Right forelimb (tissue), 1 donor: ENCODE data around the gene ZNF528.

Experiments used
- DNase-seq: peaks from one replicate; pipeline ENCODE4 v3.0.0-alpha.2; 2018

ZNF528 gene

DNA sequence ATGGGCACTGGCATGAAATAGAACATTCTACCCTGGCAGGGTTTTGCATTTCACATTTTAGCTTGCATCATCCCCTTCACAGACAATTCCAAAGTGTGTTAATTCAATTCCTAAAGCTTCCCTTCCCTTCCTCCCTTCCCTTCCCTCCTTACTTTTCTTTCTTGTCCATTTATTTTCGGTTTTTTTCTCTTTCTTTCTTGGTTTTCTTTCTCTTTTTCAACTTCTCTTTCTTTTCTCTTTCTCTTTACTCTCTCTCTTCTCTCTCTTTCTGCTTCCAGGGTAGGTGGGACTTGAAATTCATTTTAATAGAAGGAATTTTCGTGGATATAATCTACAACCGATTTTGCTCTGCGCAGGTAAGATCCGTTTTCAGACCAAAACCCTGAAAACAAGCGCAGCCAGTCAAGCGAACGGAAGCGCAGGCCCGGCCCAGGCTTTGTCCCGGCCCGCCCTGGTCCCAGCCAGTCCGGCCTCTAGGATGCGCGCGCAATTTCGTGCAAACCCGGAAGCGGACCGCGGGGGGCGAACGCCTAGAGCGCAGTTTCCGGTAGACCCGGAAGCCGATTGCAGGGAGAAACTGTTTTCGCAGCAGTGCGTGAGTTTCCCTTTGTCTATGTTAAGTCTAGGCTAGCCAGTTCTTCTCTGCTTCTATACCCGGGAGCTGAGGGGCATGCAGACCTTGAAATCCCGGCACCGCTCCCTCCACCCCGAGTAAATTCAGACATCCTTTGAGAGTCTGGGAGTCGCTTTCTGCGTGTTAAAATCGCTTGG lies at the start of gene ZNF528:
Gene ZNF528 (plus strand): TSS at position 540 of the 771 bp plus-strand sequence. CDS start 4,165 bp downstream, outside the sequence.
- peak; percentile 98 for DNase-seq

DNA sequence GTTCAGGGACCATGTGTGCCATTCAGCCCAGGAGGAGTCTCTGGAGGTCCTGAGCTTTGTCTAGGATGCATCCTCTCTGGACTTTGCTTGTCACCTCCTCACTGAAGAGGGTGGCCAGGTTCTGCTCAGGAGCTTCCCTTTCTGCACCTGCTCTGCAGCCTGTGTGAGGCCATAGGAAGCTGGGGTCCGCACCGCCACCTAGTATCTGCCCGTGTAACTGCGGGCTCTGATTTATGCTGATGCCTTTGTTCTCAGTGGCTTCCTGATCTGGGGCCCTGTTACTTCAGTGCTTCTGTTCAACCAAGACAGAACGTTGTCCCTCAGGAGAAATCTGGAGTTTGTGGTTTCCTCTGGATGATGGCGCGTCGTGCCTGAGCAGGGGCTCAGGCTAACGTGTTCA lies 46.1 kb upstream of the ZNF528 start:
- DNase-seq, result no peak

DNA sequence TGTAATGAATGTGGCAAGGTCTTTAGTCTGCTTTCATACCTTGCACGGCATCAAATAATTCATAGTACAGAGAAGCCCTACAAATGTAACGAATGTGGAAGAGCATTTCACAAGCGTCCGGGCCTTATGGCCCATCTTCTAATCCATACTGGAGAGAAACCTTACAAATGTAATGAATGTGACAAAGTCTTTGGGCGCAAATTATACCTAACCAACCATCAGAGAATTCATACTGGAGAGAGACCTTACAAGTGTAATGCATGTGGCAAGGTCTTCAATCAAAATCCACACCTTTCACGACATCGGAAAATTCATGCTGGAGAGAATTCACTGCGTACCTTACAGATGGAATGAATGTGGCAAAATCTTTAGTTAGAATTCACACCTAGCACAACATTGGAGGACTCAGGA lies 31.2 kb upstream of the ZNF528 start:
- DNase-seq, result no peak

DNA sequence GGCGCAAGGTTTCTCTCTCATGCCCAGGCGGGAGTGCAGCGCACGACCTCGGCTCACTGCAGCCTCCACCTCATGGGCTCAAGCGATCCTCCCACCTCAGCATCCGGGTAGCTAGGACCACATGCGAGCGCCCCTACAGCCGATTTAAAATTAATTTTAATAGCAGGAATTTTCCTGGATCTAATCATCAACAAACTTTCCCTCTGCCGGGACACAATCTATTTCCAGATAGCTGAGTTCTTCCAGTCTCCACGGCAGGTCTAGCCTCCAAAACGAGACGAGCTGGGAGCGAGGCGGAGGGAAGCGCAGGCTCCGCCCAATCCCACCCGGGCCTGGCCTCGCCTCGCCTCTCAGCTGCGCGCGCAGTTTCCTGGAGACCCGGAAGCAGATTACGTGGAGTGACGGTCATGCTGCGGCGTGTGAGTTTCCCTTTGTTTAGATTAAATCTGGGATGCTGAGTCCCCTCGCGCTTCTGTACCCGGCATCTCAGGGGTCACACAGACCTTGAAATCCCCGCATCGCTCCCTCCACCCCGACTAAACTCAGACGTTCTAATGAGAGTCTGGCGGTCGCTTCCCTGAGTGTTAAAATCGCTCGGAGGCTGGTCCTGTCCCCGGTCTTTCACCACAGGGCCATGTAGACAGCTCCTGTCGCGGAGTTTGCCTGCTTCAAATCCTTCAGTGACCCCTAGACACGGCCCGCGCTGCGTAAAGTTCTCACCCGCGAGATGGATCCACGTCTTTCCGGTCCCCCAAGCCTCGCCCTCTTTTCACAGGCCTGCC lies 27.9 kb upstream of the ZNF528 start, which contains the start of gene ZNF880:
Gene ZNF880 (plus strand): TSS at position 365 of the 782 bp plus-strand sequence. CDS start 43 bp downstream, at position 408.
- DNase-seq, result peak; percentile 97

DNA sequence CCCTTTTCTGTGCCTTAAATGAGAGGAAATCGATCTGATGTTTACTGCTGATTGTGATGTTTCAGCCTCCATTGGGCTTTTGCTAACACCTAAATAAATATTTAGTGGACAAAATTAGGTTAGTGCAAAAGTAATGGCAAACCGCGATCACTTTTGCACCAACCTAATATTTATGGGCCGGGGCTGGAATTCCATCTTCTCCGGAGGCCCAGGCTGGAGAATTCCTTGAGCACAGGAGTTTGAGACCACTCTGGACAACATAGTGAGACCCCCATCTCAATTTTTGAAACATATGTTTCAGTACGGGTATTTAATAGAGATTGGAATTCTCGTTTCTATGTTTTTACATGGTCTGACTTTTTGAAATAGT lies 27.3 kb upstream of the ZNF528 start:
- DNase-seq, result no peak

DNA sequence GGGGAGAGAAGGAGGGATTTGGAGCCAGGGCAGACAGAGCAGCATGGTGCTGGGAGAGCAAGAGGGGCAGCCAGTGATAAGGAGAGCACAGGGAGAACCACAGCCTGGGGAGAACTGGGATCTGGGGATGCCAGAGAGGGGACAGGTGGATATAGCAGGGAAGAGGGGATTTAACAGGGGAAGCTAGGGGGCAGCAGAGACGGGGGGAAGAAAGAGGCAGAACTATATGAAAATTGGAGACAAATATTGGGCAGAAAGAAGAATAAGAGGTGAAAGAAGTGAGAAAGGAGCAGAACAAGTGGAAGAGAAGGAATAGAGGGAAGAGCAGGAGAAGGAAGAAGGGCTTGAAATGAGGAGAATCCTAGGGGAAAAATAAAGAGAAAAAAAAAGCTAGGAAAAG lies 6.5 kb upstream of the ZNF528 start:
- DNase-seq, result no peak

DNA sequence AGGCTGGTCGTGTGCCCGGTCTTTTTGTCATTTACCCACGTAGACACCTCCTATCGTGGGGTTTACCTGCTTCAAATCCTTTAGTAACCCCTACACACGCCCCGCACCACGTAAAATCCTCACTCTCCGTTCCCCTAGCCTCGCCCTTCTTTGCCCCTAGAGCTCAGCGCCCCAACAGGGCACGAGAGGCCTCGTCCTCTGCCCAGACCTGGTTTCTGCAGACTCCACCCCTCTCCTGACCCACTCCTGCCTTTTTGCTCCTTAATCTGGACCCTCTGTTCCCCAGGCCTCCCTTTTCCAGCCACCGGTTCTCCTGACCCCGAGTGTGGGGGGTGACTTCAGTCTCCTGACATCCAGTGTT lies 412 bp downstream of the ZNF528 start:
- no peak for DNase-seq

DNA sequence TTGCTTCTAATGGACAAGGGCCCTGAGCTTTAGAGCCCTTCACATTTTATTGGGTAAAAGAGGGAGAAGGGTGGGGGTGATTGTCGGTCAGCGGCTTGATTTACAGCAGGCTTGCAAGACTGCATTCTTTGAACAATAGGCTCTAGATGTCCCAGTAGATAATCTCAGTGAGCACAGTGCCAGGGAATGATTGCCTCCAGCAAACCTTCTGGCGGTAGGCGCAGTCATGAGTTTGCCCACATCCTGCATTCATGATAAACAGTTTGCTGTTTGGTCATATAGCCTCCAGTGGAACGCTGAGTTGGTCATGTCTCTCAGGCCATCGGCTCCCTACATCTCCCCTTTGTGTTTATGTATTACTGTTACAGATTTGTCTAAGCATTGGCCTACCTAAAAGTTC lies 12.6 kb downstream of the ZNF528 start:
- no peak for DNase-seq

DNA sequence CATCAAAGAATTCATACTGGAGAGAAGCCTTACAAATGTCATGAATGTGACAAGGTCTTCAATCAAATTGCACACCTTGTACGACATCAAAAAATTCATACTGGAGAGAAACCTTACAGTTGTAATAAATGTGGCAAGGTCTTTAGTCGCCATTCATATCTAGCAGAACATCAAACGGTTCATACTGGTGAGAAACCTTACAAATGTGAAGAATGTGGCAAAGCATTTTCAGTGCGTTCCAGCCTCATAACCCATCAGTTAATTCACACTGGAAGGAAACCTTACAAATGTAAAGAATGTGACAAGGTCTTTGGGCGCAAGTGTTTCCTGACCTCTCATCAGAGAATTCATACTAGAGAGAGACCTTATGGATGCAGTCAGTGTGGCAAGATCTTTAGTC lies 18.1 kb downstream of the ZNF528 start:
- no peak for DNase-seq

DNA sequence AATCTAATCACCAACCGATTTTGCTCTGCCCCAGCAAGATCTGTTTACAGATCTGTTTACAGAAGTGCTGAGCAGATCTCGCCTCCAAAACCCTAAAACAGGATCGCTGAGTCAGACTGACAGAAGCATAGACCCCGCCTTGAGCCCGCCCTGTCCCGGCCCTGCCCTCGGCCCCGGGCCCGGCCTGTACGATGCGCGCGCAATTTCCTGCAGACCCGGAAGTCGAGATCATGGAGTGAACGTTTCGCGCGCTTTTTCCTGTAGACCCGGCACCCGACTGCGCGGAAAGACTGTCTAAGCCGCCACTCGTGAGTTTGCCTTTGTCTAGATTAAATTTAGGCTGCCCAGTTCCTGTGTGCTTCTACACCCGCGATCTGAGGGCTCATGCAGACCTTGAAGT lies 31.3 kb downstream of the ZNF528 start, which contains the start of gene ZNF534:
Gene ZNF534 (plus strand): TSS at position 212 of the 400 bp plus-strand sequence. CDS start 2,327 bp downstream, outside the sequence.
- DNase-seq, result no peak

DNA sequence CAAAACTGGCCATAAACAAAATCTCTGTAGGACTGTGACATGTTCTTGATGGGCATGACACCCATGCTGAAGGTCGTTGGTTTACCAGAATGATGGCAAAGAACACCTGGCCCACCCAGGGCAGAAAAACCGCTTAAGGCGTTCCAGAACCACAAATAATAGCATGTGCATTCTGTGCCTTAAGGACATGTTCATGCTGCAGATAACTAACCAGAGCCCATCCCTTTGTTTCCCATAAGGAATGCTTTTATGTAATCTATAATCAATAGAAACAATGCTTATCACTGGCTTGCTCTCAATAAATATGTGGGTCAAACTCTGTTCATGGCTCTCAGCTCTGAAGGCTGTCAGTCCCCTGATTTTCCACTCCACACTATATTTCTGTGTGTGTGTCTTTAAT lies 44.5 kb downstream of the ZNF528 start:
- DNase-seq, result no peak

DNA sequence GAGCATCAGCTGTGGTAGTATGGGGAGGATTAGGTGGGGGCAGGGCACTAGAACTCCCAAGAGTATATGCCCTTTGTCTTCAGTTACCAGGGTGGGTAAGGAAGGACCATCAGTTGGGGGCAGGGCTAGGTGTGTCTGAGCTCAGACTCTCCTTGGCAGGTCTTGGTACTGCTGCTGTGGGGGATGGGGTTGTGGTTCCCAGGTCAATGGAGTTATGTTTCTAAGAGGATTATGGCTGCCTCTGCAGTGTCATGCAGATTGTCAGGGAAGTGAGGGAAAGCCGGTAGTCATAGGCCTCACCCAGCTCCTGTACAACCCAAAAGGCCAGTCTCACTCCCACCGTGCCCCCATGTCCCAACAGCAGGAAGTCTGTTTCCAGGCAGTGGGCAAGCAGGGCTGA lies 46.9 kb downstream of the ZNF528 start:
- DNase-seq, result no peak

DNA sequence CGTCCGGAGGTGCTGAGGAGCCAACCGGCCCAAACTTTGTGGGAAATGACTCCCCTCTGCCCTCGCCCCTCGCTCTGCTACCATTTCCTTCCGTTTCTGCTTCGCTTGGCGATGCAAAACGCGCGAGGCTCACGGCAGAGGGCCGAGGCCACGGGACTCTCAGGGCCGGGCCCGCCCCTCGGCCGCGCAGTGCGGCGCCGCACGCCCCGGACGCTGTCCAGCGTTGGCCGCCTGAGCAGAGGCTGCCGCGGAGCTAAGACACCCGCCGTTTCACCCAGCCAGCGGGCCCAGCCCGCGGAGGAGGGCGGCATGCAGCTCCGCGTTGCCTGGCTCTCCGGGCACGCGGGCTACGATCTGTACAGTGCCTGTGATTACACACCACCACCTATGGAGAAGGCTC lies 53.6 kb downstream of the ZNF528 start:
- DNase-seq, result no peak

DNA sequence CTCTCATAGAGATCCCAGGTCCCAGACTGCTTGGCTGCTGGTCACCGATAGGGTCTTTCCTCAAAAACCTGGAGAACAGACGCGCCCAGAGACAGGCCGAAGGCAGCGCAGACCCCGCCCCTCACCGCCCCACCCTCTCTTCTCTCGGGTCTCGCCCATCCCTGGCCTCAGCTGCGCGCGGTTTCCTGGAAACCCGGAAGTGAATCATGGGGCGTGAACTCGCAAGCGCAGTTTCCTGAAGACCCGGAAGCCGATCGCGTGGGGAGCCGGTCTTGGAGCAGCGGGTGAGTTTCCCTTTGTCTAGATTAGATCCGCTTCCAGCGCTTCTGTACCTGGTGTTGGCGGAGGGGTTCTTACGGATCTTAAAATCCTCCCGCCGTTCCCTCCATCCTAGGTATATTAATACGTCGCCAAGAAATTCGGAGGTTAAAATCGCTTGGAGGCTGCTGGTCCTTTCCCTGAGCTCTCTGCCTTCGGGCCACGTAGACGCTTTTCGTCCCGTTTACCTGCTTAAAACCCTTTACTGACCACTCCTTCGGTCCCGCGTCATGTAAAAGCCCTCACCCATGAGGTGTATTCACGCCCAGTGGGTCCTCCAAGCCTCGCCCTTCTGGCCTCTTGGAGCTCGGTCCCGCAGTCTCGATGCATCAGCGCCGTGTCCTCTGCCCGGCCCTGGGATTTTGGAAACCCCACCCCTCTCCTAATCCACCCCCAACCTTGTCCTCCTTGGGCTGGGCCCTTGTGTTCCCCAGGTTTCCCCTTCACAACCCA lies 55.9 kb downstream of the ZNF528 start, which contains the start of gene ZNF578:
Gene ZNF578 (plus strand): TSS at position 230 of the 771 bp plus-strand sequence. CDS start 48,293 bp downstream, outside the sequence.
- peak; percentile 92 for DNase-seq

DNA sequence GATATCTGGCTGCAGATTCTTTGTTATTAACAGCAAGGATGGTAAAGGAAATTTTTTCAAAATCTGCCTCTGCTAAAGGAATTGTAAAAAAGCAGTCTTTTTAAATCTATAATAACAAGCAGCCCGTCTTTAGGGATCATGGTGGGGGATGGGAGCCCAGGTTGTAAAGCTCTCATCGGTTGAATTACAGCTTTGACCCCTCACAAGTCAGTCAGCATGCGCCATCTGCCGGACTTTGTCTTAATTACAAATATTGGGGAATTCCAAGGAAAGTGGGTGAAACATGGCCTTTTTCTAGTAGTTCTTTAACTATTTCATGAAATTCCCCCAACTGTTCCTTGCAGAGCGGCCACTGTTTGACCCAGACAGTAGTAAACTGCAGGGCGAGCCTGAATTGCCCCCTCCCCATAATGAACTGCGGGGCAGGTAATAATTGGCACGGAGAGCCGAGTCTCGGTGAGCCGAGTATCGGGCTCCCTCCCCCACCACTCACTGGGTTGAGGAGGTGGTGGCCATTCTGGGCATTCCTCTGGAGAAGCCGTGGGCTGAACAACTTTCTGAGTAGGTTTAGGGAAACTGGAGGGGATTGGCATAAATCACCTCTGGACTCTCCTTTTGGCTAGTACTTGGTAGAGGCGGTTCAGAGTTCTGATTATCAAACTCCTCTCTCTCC lies 67.3 kb downstream of the ZNF528 start:
- no peak for DNase-seq
